Measurements from ENCODE around the gene GRIK4.

Gene GRIK4

GRCh38 chr11:120510406-120511115 is 987 bp upstream of the GRIK4 start:
- DNase-seq (ENCODE audit: low read depth): no peak

- DNase-seq (ENCODE audit: low read depth): no peak
Observed at GRCh38 chr11:120511820-120512738, 531 bp downstream of the GRIK4 start.

DNA sequence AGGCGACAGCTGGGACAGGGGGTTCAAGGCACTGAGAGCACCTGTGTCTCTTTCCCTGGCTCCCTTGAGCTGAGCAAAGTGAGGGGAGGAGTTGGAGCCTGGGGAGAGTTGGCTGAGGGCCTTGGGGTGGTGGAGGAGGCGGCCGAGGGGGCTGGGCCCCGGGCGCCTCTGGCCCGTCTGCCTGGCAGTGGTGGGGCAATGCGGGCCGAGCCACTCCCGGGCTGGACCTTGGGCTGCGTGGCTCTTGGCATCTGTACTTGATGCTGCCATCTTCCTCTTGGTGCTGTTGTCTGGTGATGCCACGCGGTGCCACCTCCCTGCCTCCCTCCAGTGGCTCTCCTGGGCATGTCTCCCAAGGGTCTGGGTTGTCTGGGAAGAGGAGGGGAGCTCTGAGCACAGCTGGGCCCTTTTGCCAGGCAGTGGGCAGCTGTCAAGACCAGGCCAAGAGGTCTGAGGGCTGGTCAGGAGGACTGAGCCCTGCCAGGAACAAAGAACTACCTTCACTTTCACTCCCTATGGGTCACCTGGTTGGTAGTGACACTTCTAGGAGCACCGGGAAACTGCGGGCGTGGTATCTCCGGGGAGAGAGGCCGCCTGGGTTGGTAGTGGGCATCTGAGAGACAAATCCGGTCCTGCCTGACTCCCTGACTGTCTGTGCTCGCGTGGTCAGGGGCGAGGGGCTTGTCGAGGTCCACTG is 1.3 kb downstream of the GRIK4 start:
- DNase-seq (ENCODE audit: low read depth): no peak

DNA sequence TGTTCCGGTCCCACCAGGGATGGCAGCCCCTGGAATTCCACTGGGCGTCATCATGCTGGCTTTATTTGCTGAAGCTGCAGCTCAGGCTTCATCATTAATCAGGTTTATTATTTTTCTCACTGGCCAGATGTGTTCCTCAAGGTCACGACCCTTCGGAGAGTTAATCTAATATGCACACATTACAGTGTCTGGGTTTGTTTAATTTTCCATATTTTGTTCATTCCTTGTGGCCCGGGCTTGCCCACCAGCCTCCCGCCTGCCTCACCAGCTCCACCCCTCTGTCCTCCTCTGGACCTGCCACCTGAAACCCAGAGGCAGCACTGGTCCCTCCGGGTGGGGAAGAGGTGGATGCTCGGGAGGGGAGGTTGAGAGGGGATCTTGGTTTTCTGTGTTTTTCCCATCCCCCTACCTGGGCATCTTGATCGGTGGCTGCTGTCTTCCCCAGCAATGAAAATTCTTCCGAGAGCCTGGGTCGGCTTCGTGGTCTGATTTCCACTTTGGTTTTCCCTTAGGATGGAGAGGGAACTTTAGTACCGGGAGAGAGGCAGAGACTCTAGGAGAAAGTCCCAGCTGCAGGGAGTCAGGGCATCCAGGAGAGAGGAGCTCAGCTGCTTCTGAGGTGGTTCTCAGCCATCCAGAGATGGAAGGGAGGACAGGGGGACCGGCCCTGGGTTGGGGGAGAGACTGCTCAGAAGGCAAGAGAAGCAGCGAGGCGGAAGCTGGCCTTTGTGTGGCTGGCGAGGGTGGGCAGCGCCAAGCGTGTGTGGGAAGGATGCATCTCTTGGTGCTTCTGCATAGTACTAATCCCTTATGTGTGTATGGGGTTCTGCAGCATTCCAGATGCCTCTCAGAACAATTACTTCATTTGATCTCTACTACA is 2.1 kb downstream of the GRIK4 start:
- DNase-seq (ENCODE audit: low read depth): no peak

- DNase-seq (ENCODE audit: low read depth): no peak
Observed at GRCh38 chr11:120514541-120515121, 3.1 kb downstream of the GRIK4 start.

DNA sequence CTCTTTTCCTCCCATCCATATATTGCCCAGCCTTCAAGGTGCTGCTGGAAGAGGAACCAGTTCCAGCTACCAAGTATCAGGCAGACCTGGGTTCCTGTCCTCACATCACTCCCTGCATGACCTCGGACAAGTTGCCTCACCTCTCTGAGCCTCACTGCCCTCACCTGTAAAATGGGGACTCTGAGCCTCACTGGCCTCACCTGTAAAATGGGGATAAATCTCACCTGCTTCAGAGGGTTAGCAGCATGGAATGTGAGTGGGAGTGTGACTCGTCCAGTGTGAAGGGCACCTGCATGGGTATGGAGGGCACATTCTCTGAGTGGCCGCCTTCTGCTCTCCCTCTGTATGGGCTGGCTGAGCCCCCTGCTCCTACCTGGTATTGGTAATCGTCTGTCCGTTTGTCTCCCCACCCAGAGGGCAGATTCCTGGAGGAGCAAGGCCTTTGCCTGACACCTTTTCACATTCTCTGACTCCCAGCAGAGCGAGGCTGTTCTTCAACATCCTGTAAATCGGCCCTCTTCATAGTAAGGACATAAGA is 3.7 kb downstream of the GRIK4 start:
- no peak for DNase-seq (ENCODE audit: low read depth)

DNA sequence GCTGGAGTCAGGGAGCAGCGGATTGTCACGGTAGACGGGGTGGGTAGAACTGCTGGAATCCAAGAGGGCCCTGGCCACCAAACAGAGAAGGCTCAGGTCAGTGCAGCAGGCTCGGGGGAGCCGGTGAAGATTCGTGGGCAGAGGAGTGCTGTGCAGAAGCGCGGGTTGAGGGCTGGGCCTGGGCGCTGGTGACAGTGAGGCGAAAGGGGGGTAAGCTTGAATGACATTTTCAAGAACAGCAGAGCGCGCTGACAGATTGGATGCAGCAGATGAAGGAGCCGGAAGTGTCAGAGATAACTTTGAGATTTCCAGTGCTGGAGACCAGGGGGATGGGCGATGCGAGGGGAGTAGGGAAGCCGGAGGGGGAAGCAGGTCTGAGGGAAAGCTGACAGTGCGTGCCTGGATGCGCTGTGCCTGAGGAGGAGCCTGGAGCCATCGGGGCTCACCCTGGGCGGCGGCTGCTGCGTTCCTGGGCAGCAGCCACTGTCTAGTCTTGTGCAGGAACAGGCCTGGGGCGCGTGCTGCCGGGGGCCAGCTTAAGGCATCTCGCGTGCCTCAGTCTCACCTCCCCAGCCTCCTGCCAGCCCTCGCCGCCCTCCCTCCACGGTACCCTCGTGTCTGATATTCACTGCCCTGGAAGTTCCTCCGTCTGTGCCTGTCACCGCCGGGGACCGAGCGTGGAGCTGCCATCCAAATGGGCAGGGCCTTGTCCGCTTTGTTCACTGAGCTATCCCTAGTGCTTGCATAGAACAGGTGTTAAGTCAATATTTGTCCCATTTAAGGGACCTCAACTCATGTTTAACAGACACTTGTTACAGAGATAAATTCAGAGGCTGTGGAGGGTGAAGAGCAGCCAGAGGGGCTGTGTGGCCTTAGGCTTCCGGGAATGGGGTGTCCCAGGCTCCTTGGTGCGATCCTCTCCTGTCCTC is 5.2 kb downstream of the GRIK4 start:
- no peak for DNase-seq (ENCODE audit: low read depth)

DNA sequence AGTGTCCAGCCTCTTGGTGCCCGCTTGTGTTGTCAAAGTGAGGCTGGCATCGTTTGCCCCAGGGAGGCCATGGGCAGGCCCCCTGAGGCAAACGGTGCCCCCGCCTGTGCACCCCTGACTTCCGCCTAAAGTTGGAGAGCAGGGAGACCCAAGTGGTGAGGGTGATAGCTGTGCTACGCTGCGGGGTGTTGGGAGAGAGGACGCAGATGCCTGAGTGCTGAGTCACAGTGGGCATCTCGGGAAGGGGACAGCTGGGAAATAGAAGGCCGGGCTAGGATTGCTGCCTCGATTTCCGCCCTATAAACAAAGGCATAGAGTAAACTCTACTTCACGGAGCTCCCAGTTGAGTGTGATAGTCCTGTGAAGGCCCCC is 5.8 kb downstream of the GRIK4 start:
- DNase-seq (ENCODE audit: low read depth): no peak

DNA sequence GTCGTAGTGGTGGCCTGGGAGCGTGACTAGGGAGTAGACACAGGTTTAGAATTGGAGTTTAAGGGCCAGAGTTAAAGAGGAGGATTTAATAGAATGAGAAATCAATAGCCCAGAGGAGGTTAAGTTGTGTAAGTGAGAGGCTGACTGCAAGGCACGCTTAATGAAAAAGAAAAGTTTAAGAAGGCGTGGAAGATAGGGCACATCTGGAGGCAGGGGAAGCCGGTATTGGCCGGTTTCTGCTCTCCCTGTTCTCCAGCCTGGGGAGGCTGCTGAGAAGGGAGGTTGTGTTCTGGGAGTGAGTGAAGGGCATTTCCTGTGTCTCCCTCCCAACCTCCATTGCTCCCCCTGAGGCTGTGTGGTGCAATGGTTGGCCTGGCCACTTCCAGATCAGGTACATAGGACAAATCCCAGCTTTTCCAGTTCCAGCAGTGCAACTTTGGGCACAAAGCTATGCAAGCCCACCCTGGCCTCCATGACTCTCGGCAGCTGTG is 6.3 kb downstream of the GRIK4 start:
- DNase-seq (ENCODE audit: low read depth): no peak

DNA sequence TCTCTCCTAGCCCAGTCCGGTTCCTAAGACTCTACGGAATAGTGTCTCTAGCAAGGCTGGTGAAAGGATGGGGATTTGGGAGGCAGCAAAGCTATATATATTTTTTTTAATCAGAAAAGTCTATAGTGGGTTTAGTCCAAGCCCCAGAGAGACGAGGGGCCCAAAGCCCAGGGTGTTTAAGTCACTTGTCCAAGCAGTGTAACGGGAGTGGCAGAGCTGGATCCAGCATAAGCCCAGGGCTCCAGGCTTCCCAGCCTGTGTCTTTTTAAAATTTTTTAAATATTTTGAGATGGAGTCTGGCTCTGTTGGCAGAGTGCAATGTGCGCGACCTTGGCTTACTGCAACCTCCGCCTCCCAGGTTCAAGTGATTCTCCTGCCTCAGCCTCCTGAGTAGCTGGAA is 6.8 kb downstream of the GRIK4 start:
- no peak for DNase-seq (ENCODE audit: low read depth)

- DNase-seq (ENCODE audit: low read depth): no peak
Observed at GRCh38 chr11:120519474-120519873, 7.9 kb downstream of the GRIK4 start.

GRCh38 chr11:120520091-120520822 is 8.7 kb downstream of the GRIK4 start:
- DNase-seq (ENCODE audit: low read depth): no peak

DNA sequence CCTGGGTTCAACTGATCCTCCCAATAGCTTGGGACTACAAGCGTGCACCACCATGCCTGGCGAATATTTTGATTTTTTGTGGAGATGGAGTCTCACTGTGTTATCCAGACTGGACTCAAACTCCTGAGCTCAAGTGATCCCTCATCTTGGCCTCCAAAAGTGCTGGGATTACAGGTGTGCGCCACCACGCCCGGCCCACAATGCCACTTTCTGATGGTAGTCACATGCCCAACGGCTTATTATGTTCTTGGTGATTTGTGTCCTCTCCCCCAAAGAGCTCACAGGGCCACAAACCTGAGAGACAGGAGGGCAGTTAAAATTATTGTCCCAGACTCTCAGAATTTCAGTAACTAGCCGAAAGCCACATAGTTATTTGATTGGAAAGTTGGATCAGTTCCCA is 9.6 kb downstream of the GRIK4 start:
- no peak for DNase-seq (ENCODE audit: low read depth)

- no peak for DNase-seq (ENCODE audit: low read depth)
Observed at GRCh38 chr11:120522021-120522420, 10.5 kb downstream of the GRIK4 start.

GRCh38 chr11:120522736-120523135 is 11.2 kb downstream of the GRIK4 start:
- no peak for DNase-seq (ENCODE audit: low read depth)

DNA sequence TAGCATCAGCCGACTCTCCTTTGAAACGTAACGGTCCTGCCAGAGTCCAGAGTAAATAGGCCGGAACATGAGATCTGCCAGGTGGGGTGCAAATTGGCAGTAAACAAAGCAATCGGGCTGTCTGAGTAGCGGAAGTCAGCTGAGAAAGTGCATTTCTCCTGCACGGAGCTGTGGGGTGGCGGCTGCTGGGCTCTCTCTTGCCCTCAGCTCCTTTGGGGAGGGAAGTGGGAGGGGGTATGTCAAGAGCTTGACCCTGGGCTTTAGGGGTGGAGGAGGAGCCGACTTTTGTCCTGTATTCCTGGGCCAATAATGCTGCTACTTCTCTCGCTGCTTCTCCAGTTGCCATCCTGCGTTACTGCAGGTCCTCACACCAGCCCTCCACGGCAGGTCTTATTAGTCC is 11.6 kb downstream of the GRIK4 start:
- no peak for DNase-seq (ENCODE audit: low read depth)

- DNase-seq (ENCODE audit: low read depth): no peak
Observed at GRCh38 chr11:120524536-120525085, 13.1 kb downstream of the GRIK4 start.

- DNase-seq (ENCODE audit: low read depth): no peak
Observed at GRCh38 chr11:120525261-120526171, 14.0 kb downstream of the GRIK4 start.
